SK-N-MC (cell line): Measurements from ENCODE around the gene FAM20C.
"Not testable (repeated sequence)": the region's sequence is repeated elsewhere in the genome, so short reads cannot be mapped to it uniquely, and the experiment has no call there.

Experiments
- DNase-seq: peaks from one replicate; pipeline ENCODE4 v3.0.0-alpha.2; 2011; ENCODE audit warnings: low read depth, low spot score
- H3K27ac ChIP-seq: fragments of 200-600 bp; sonication (generic); 2 replicates; pipeline ENCODE4 v1.5.1; 2016; ENCODE audit warnings: mixed run types
- H3K36me3 ChIP-seq: fragments of 200-600 bp; sonication (generic); 2 replicates; pipeline ENCODE4 v1.6.1; 2017; ENCODE audit warnings: antibody characterized with exemption, low read length, mixed read lengths; ENCODE audit not compliant: insufficient read depth
- H3K4me3 ChIP-seq: fragments of 200-600 bp; sonication (generic); 2 replicates; pipeline ENCODE4 v1.5.1; 2016
- H3K9ac ChIP-seq: fragments of 200-600 bp; sonication (generic); 2 replicates; pipeline ENCODE4 v1.8.0; 2017; ENCODE audit warnings: mixed run types, mixed read lengths; ENCODE audit not compliant: insufficient read length
- H3K9me3 ChIP-seq: fragments of 200-600 bp; sonication (generic); 2 replicates; pipeline ENCODE4 v1.6.1; 2017; ENCODE audit warnings: low read depth, mild to moderate bottlenecking, antibody characterized with exemption, low read length, moderate library complexity, mixed read lengths
- EZH2 ChIP-seq: fragments of 200-600 bp; sonication (generic); IDR thresholded peaks from one replicate; pipeline ENCODE4 v1.6.1; 2017; ENCODE audit warnings: antibody characterized with exemption
- FOXP2 ChIP-seq: optimal IDR thresholded peaks from 2 replicates; pipeline ENCODE3; 2011; ENCODE audit warnings: mild to moderate bottlenecking, moderate library complexity; ENCODE audit not compliant: insufficient read depth; ENCODE audit errors: extremely low read length, control extremely low read depth
- POLR2AphosphoS5 ChIP-seq: IDR thresholded peaks from 2 replicates; pipeline ENCODE4 v1.6.1; 2012; ENCODE audit warnings: mild to moderate bottlenecking, low read depth, low read length, borderline replicate concordance

The FAM20C gene

GRCh38 chr7:176381-176780, 16.0 kb upstream of the FAM20C start:
- no peak overlapping the region for H3K9ac ChIP-seq
- H3K4me3 ChIP-seq: no peak overlapping the region
- H3K9me3 ChIP-seq: no peaks in the 10 kb centered on the region
- no peak for DNase-seq
- no peak overlapping the region for H3K27ac ChIP-seq
- H3K36me3 ChIP-seq: no peaks in the 10 kb centered on the region
- TF ChIP-seq FOXP2: no peak
- no peak for TF ChIP-seq EZH2
- TF ChIP-seq POLR2AphosphoS5: no peak

GRCh38 chr7:176786-177459, 15.4 kb upstream of the FAM20C start:
- no peak overlapping the region for H3K27ac ChIP-seq
- TF ChIP-seq POLR2AphosphoS5 (no peak), FOXP2 (no peak), EZH2 (no peak)
- H3K36me3 ChIP-seq: no peaks in the 10 kb centered on the region
- no peak overlapping the region for H3K4me3 ChIP-seq
- H3K9ac ChIP-seq: no peak overlapping the region
- no peak for DNase-seq
- no peaks in the 10 kb centered on the region for H3K9me3 ChIP-seq

GRCh38 chr7:178444-178843, 13.9 kb upstream of the FAM20C start:
- H3K36me3 ChIP-seq: no peaks in the 10 kb centered on the region
- H3K4me3 ChIP-seq: no peak overlapping the region
- no peak for TF ChIP-seq POLR2AphosphoS5
- TF ChIP-seq FOXP2: no peak
- no peak for TF ChIP-seq EZH2
- no peak overlapping the region for H3K9ac ChIP-seq
- H3K9me3 ChIP-seq: no peaks in the 10 kb centered on the region
- no peak overlapping the region for H3K27ac ChIP-seq
- no peak for DNase-seq

GRCh38 chr7:179209-179681, 13.1 kb upstream of the FAM20C start:
- no peak overlapping the region for H3K4me3 ChIP-seq
- no peaks in the 10 kb centered on the region for H3K9me3 ChIP-seq
- DNase-seq: no peak
- H3K36me3 ChIP-seq: no peaks in the 10 kb centered on the region
- TF ChIP-seq FOXP2 (no peak), POLR2AphosphoS5 (no peak), EZH2 (no peak)
- H3K27ac ChIP-seq: no peak overlapping the region
- no peak overlapping the region for H3K9ac ChIP-seq

- no peak overlapping the region for H3K4me3 ChIP-seq
- H3K9me3 ChIP-seq: no peaks in the 10 kb centered on the region
- no peaks in the 10 kb centered on the region for H3K36me3 ChIP-seq
- TF ChIP-seq FOXP2 (no peak), POLR2AphosphoS5 (no peak), EZH2 (no peak)
- H3K9ac ChIP-seq: no peak overlapping the region
- no peak overlapping the region for H3K27ac ChIP-seq
- no peak for DNase-seq
Measured at GRCh38 chr7:179948-180694, 12.2 kb upstream of the FAM20C start.

GRCh38 chr7:181738-182137, 10.6 kb upstream of the FAM20C start:
- no peak overlapping the region for H3K9ac ChIP-seq
- no peak for DNase-seq
- no peaks in the 10 kb centered on the region for H3K36me3 ChIP-seq
- TF ChIP-seq FOXP2 (no peak), EZH2 (no peak), POLR2AphosphoS5 (no peak)
- no peak overlapping the region for H3K27ac ChIP-seq
- no peaks in the 10 kb centered on the region for H3K9me3 ChIP-seq
- no peak overlapping the region for H3K4me3 ChIP-seq

GRCh38 chr7:182502-182901, 9.9 kb upstream of the FAM20C start:
- not testable (repeated sequence) for H3K9ac ChIP-seq, DNase-seq

GRCh38 chr7:183496-184292, 8.7 kb upstream of the FAM20C start:
- H3K9me3 ChIP-seq: no peaks in the 10 kb centered on the region
- no peak for DNase-seq
- H3K27ac ChIP-seq: no peak overlapping the region
- H3K9ac ChIP-seq: no peak overlapping the region
- H3K36me3 ChIP-seq: no peaks in the 10 kb centered on the region
- H3K4me3 ChIP-seq: no peak overlapping the region
- TF ChIP-seq POLR2AphosphoS5 (no peak), FOXP2 (no peak)

More at GRCh38 chr7:182502-182901, 9.9 kb upstream of the FAM20C start:
- H3K4me3 ChIP-seq, H3K9me3 ChIP-seq, H3K27ac ChIP-seq, H3K36me3 ChIP-seq: not testable (repeated sequence)
